IMR-90 (cell line): ENCODE measurements around the gene TMEM190. TPM values are rescaled to one million over a fixed set of nuclear protein-coding genes. Genes with fewer than 3 reads are reported as not detected.

Source experiments
- ATAC-seq: fragments of 200-7000 bp; cut with Tn5 transposase; 2 replicates; pipeline ENCODE4 v1.9.1; 2020; ENCODE audit warnings: low read depth, mild to moderate bottlenecking, moderate library complexity
- BruUV-seq: library from RNA; stranded (reverse); fragments of 400-500 nt; replicated peaks from 2 replicates; lab custom pipeline; 2021; lab: Mats Ljungman, UMichigan
- CTCF ChIA-PET: fragments of 300-600 bp; formaldehyde crosslinking; extraction: SDS; loops from one replicate; lab custom pipeline; 2021; ENCODE audit warnings: antibody characterized with exemption; lab: Yijun Ruan, JAX
- POLR2A ChIA-PET: fragments of 300-600 bp; sonication (Branson Sonifier 250); formaldehyde crosslinking; loops from one replicate; lab custom pipeline; 2022; ENCODE audit warnings: antibody characterized with exemption; ENCODE audit not compliant: unreplicated experiment; lab: Charles Lee
- DNase-seq: peaks from one replicate; pipeline ENCODE4 v3.0.0; 2013
- H2AFZ ChIP-seq: replicated peaks from 2 replicates; pipeline ENCODE3; 2013; ENCODE audit warnings: low read length, mild to moderate bottlenecking; ENCODE audit not compliant: poor library complexity
- H2AK5ac ChIP-seq: 2 replicates; pipeline ENCODE4 v1.6.1; 2013; ENCODE audit warnings: low read depth, low read length, inconsistent platforms
- H2AK9ac ChIP-seq: replicated peaks from 2 replicates; pipeline ENCODE3; 2013; ENCODE audit warnings: mild to moderate bottlenecking, low read depth, low read length, moderate library complexity; ENCODE audit not compliant: poor library complexity
- H2BK120ac ChIP-seq: 2 replicates; pipeline ENCODE4 v1.6.1; 2013; ENCODE audit warnings: low read depth, low read length, inconsistent platforms
- H2BK15ac ChIP-seq: 3 replicates; pipeline ENCODE4 v1.6.1; 2013; ENCODE audit warnings: low read depth, low read length, inconsistent platforms
- H2BK20ac ChIP-seq: 2 replicates; pipeline ENCODE4 v1.6.1; 2013; ENCODE audit warnings: low read depth, mild to moderate bottlenecking, inconsistent platforms, low read length, moderate library complexity
- H2BK5ac ChIP-seq: 2 replicates; pipeline ENCODE4 v1.6.1; 2013; ENCODE audit warnings: mild to moderate bottlenecking, low read depth, low read length, inconsistent platforms; ENCODE audit not compliant: poor library complexity, severe bottlenecking
- H3K14ac ChIP-seq: replicated peaks from 2 replicates; pipeline ENCODE4 v1.6.1; 2013; ENCODE audit warnings: low read depth, low read length, inconsistent platforms
- H3K18ac ChIP-seq: 2 replicates; pipeline ENCODE4 v1.6.1; 2013; ENCODE audit warnings: low read depth, low read length, control low read depth
- H3K23ac ChIP-seq: 2 replicates; pipeline ENCODE4 v1.6.1; 2013; ENCODE audit warnings: low read depth, low read length, inconsistent platforms
- H3K27ac ChIP-seq: 2 replicates; pipeline ENCODE4 v1.5.1; 2013; ENCODE audit warnings: mild to moderate bottlenecking, control low read depth, low read length; ENCODE audit not compliant: insufficient read depth
- H3K27me3 ChIP-seq: 2 replicates; pipeline ENCODE4 v1.6.1; 2013; ENCODE audit warnings: low read length; ENCODE audit not compliant: control insufficient read depth, insufficient read depth
- H3K36me3 ChIP-seq: 2 replicates; pipeline ENCODE4 v1.6.1; 2013; ENCODE audit warnings: low read length, mixed read lengths; ENCODE audit not compliant: control insufficient read depth, insufficient read depth
- H3K4ac ChIP-seq: 2 replicates; pipeline ENCODE4 v1.6.1; 2013; ENCODE audit warnings: low read depth, low read length, inconsistent platforms
- H3K4me1 ChIP-seq: 2 replicates; pipeline ENCODE4 v1.6.1; 2013; ENCODE audit warnings: low read length, mixed read lengths; ENCODE audit not compliant: control insufficient read depth, insufficient read depth
- H3K4me2 ChIP-seq: 2 replicates; pipeline ENCODE4 v1.6.1; 2013; ENCODE audit warnings: low read depth, mild to moderate bottlenecking, control low read depth, low read length, moderate library complexity
- H3K4me3 ChIP-seq: 2 replicates; pipeline ENCODE4 v1.5.1; 2013; ENCODE audit warnings: low read depth, mild to moderate bottlenecking, control low read depth, low read length, moderate library complexity; ENCODE audit not compliant: insufficient read depth
- H3K56ac ChIP-seq: 2 replicates; pipeline ENCODE4 v1.6.1; 2013; ENCODE audit warnings: low read length, inconsistent platforms; ENCODE audit not compliant: insufficient read depth; ENCODE audit errors: extremely low read depth
- H3K79me1 ChIP-seq, 2 experiments: 2 replicates each; pipeline ENCODE4 v1.6.1; 2013; ENCODE audit warnings: low read length in 2 of 2, inconsistent platforms in 1 of 2, low read depth in 1 of 2
- H3K9ac ChIP-seq: 2 replicates; pipeline ENCODE4 v1.6.1; 2013; ENCODE audit warnings: low read depth, low read length, control low read depth
- H3K9me1 ChIP-seq: 2 replicates; pipeline ENCODE4 v1.6.1; 2013; ENCODE audit warnings: low read length, inconsistent platforms; ENCODE audit not compliant: insufficient read depth
- H3K9me3 ChIP-seq: 2 replicates; pipeline ENCODE4 v1.6.1; 2013; ENCODE audit warnings: low read length; ENCODE audit not compliant: control insufficient read depth, insufficient read depth
- H4K20me1 ChIP-seq: 2 replicates; pipeline ENCODE4 v1.6.1; 2013; ENCODE audit warnings: low read length, inconsistent platforms; ENCODE audit not compliant: insufficient read depth
- H4K5ac ChIP-seq: 2 replicates; pipeline ENCODE4 v1.6.1; 2013; ENCODE audit warnings: mild to moderate bottlenecking, low read depth, low read length, control low read depth
- H4K8ac ChIP-seq, 2 experiments: 2 replicates each; pipeline ENCODE4 v1.6.1; 2013; ENCODE audit warnings: low read depth in 2 of 2, low read length in 2 of 2, control low read depth in 1 of 2, inconsistent platforms in 1 of 2
- H4K91ac ChIP-seq: 2 replicates; pipeline ENCODE4 v1.6.1; 2013; ENCODE audit warnings: low read depth, low read length, inconsistent platforms; ENCODE audit not compliant: insufficient read depth
- FOS ChIP-seq: fragments of 150-350 bp; IDR thresholded peaks from 2 replicates; pipeline ENCODE4 v1.6.1; 2016; ENCODE audit warnings: low read depth, low read length
- MAFK ChIP-seq: IDR thresholded peaks from 2 replicates; pipeline ENCODE4 v1.6.1; 2012; ENCODE audit warnings: low read depth, low read length, improper control_type of control experiment
- MAZ ChIP-seq: IDR thresholded peaks from 2 replicates; pipeline ENCODE4 v1.6.1; 2012; ENCODE audit warnings: low read depth, mild to moderate bottlenecking, low read length, improper control_type of control experiment, moderate library complexity, borderline replicate concordance
- WGBS, 2 experiments: methylation state at CpG; one replicate each; pipeline versions ENCODE4 v1.1.5 to v1.1.7; 2013; ENCODE audit warnings: missing lambda C conversion rate in 2 of 2; ENCODE audit not compliant: insufficient read length in 1 of 2; ENCODE audit errors: extremely low coverage in 2 of 2; 5-methylcytosine and 5-hydroxymethylcytosine counted together
- dilution Hi-C: fragments of 300-500 bp; cut with HindIII; formaldehyde crosslinking; loops from one replicate; pipeline ENCODE4 v1.14.3; 2018; ENCODE audit warnings: low sequenced_read_pairs; ENCODE audit not compliant: unreplicated experiment
- in situ Hi-C: fragments of 300-500 bp; cut with MboI; formaldehyde crosslinking; loops from 3 replicates; pipeline ENCODE4 v1.14.3; 2019; ENCODE audit warnings: low sequenced_read_pairs, inconsistent platforms, mixed read lengths
- intact Hi-C: fragments of 100-400 bp; cut with micrococcal nuclease; formaldehyde crosslinking; loops from 2 replicates; pipeline ENCODE4 v1.10.0; 2022
- polyA plus RNA-seq, 3 experiments: library from polyadenylated mRNA; depleted of rRNA; stranded (reverse); fragments of >200 nt; gene quantifications; 2 replicates each; pipeline ENCODE4 v1.2.3, GENCODE V29; 2012; ENCODE audit warnings: low replicate concordance in 1 of 3
- total RNA-seq: library from RNA; depleted of rRNA; stranded (reverse); fragments of >200 nt; gene quantifications from 2 replicates; pipeline ENCODE4 v1.2.3, GENCODE V29; 2012

The TMEM190 gene
- total and polyA plus RNA-seq, 2 of the 4 experiments (the other 2 are of a cell fraction): 1.6 TPM; not detected in 1

- peak overlapping the region; percentile 38 for H3K4me2 ChIP-seq
- H2AK9ac ChIP-seq: peak overlapping the region; percentile 95
- dilution Hi-C loops: no loop called here
- BruUV-seq: no TSS peak
- H3K36me3 ChIP-seq: no peaks in the 10 kb centered on the region
- H3K27ac ChIP-seq: peak overlapping the region; percentile 96
- peak overlapping the region; percentile 98 for H4K91ac ChIP-seq
- H2BK20ac ChIP-seq: peak overlapping the region; percentile 89
- peak overlapping the region; percentile 82 to 86 for H4K8ac ChIP-seq
- no peaks in the 10 kb centered on the region for H3K9me3 ChIP-seq
- peak overlapping the region; percentile 91 for H3K18ac ChIP-seq
- H3K79me1 ChIP-seq: peaks cover 5 to 26% of the 10 kb centered on the region in 2 experiments; a peak in 3 of 4 replicates
- peak overlapping the region; percentile 94 for H3K23ac ChIP-seq
- no peak overlapping the region for H3K4me3 ChIP-seq
- H3K9me1 ChIP-seq: peaks cover 13% of the 10 kb centered on the region; the same call in 1 of the 2 replicates
- no peaks in the 10 kb centered on the region for H3K27me3 ChIP-seq
- DNase-seq: peak; percentile 74
- peak overlapping the region; percentile 58 for H3K9ac ChIP-seq
- peak; percentile 12 for ATAC-seq
- CTCF ChIA-PET: no interaction called here
- peak overlapping the region; percentile 91 for H2BK120ac ChIP-seq
- TF ChIP-seq MAFK (no peak), FOS (peak; percentile 34; the same call in 1 of the 2 replicates), MAZ (peak; percentile 70)
- H4K5ac ChIP-seq: peak overlapping the region; percentile 98
- H3K56ac ChIP-seq: peak overlapping the region; percentile 72
- peaks cover 7% of the 10 kb centered on the region for H4K20me1 ChIP-seq
- H3K4ac ChIP-seq: peak overlapping the region; percentile 96
- peak overlapping the region; percentile 98 for H2AK5ac ChIP-seq
- in situ Hi-C loops: no loop called here
- peak overlapping the region; percentile 95 for H3K14ac ChIP-seq
- H2BK5ac ChIP-seq: peak overlapping the region; percentile 96
- H3K4me1 ChIP-seq: peaks cover 36% of the 10 kb centered on the region
- intact Hi-C loops: no loop called here
- 6% methylated on average over 12 of the region's 31 CpGs; no CpG with 5 or more reads in 1 of the 2 experiments for WGBS, 2 experiments
- H2BK15ac ChIP-seq: peak overlapping the region; percentile 69; the same call in 1 of the 3 replicates
- POLR2A ChIA-PET: no interaction called here
- peak overlapping the region; percentile 93 for H2AFZ ChIP-seq
These were observed 2.5 kb upstream of the TMEM190 start for GRCh38 chr19:55373993-55374757.
